ENCODE results near the gene TFCP2.

DNA sequence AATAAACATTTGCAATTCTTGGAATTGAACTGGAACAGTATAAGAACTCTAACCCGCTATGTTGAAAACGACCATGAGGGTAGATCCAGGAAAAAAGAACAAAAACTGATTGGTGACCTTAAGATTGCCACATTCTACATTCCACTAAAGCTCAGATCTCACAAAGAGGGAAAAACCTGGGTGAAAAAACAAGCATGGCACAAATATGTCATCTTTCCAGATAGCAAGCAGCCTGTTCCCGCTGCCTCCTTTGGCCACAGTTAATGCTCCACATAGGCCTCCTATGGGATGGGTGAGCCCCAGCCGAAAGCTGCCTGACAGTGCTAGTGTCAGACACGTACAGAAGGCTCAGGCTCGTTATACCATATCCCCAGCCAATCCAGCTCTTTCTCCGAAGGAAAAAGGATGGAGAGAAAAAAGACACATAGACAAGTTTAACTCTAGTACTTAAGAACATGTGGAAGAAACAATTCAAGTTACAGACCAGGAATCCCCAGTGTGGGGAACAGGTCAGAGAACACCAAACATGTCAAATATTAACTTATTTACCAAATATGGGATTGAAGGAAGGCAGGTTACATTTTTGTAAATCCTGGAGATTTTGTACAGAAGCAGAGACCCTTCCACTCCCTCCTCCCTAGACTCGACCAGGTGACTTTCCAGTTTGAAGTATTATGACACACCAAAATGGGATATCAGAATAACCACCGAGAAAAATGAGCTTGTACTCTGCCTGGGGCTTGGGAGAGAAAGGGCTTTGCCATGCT lies 110.1 kb downstream of the TFCP2 start:
- TF ChIP-seq, protein P1, sequence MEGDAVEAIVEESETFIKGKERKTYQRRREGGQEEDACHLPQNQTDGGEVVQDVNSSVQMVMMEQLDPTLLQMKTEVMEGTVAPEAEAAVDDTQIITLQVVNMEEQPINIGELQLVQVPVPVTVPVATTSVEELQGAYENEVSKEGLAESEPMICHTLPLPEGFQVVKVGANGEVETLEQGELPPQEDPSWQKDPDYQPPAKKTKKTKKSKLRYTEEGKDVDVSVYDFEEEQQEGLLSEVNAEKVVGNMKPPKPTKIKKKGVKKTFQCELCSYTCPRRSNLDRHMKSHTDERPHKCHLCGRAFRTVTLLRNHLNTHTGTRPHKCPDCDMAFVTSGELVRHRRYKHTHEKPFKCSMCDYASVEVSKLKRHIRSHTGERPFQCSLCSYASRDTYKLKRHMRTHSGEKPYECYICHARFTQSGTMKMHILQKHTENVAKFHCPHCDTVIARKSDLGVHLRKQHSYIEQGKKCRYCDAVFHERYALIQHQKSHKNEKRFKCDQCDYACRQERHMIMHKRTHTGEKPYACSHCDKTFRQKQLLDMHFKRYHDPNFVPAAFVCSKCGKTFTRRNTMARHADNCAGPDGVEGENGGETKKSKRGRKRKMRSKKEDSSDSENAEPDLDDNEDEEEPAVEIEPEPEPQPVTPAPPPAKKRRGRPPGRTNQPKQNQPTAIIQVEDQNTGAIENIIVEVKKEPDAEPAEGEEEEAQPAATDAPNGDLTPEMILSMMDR (conservative IDR thresholded peaks at IDR 0.05; ENCODE audit: low read length), result no peak
- TF ChIP-seq EZH2phosphoT487 (IDR thresholded peaks at IDR 0.05; ENCODE audit: borderline replicate concordance), result no peak

All from Loucy (cell line).